Nephron (organoid): Measurements from ENCODE around the gene PANK1.

Experiments used
- H3K27ac Mint-ChIP-seq, 3 experiments: 2 replicates each; pipeline ENCODE4 v1.8.0; 2020; ENCODE audit warnings: mixed read lengths in 3 of 3, mild to moderate bottlenecking in 2 of 3, moderate library complexity in 1 of 3
- H3K27me3 Mint-ChIP-seq: 2 replicates; pipeline ENCODE4 v1.8.0; 2021; ENCODE audit warnings: low read depth, mild to moderate bottlenecking, moderate library complexity, mixed read lengths
- H3K36me3 Mint-ChIP-seq: 2 replicates; pipeline ENCODE4 v1.8.0; 2020; ENCODE audit warnings: low read depth, mixed read lengths
- H3K4me1 Mint-ChIP-seq: 2 replicates; pipeline ENCODE4 v1.8.0; 2020; ENCODE audit warnings: mixed read lengths
- H3K4me3 Mint-ChIP-seq, 3 experiments: 2 replicates each; pipeline ENCODE4 v1.8.0; 2020; ENCODE audit warnings: mild to moderate bottlenecking in 3 of 3, mixed read lengths in 3 of 3, moderate library complexity in 2 of 3
- H3K9me3 Mint-ChIP-seq: 2 replicates; pipeline ENCODE4 v1.8.0; 2020; ENCODE audit warnings: mixed read lengths
- CTCF ChIP-seq, 3 experiments: fragments of 200-600 bp; sonication (generic); IDR thresholded peaks; one replicate each; pipeline ENCODE4 v1.5.0; 2021; ENCODE audit warnings: antibody characterized with exemption in 3 of 3; ENCODE audit not compliant: unreplicated experiment in 3 of 3

The PANK1 gene

GRCh38 chr10:89666138-89666537 is 21.1 kb upstream of the PANK1 start:
- no peaks in the 10 kb centered on the region for H3K9me3 Mint-ChIP-seq
- no peak for TF ChIP-seq CTCF (IDR thresholded peaks at IDR 0.05; ENCODE audit: unreplicated experiment in 3 of 3)
- H3K27ac Mint-ChIP-seq: peak overlapping the region in 1 of 3 experiments; percentile 0
- H3K27me3 Mint-ChIP-seq: no peaks in the 10 kb centered on the region
- no peaks in the 10 kb centered on the region for H3K36me3 Mint-ChIP-seq
- H3K4me1 Mint-ChIP-seq: peaks cover 64% of the 10 kb centered on the region
- H3K4me3 Mint-ChIP-seq: no peak overlapping the region

- Mint-ChIP-seq H3K27ac (peak overlapping the region in 2 of 3 experiments; percentile 1 to 30), H3K36me3 (no peaks in the 10 kb centered on the region), H3K4me3 (no peak overlapping the region), H3K4me1 (peaks cover 56% of the 10 kb centered on the region), H3K9me3 (no peaks in the 10 kb centered on the region), H3K27me3 (no peaks in the 10 kb centered on the region)
- no peak for TF ChIP-seq CTCF (IDR thresholded peaks at IDR 0.05; ENCODE audit: unreplicated experiment in 3 of 3)
These were observed 20.3 kb upstream of the PANK1 start for GRCh38 chr10:89665302-89665701.

GRCh38 chr10:89664203-89664602 is 19.2 kb upstream of the PANK1 start:
- H3K9me3 Mint-ChIP-seq: no peaks in the 10 kb centered on the region
- H3K4me3 Mint-ChIP-seq: peak overlapping the region in 1 of 3 experiments; percentile 47
- H3K36me3 Mint-ChIP-seq: no peaks in the 10 kb centered on the region
- TF ChIP-seq CTCF (IDR thresholded peaks at IDR 0.05; ENCODE audit: unreplicated experiment in 3 of 3): no peak
- H3K27me3 Mint-ChIP-seq: no peaks in the 10 kb centered on the region
- H3K27ac Mint-ChIP-seq: peak overlapping the region in 2 of 3 experiments; percentile 30 to 77
- peaks cover 51% of the 10 kb centered on the region for H3K4me1 Mint-ChIP-seq

GRCh38 chr10:89663144-89663543 is 18.1 kb upstream of the PANK1 start:
- Mint-ChIP-seq H3K36me3 (no peaks in the 10 kb centered on the region), H3K4me3 (no peak overlapping the region), H3K27ac (no peak overlapping the region), H3K4me1 (peaks cover 44% of the 10 kb centered on the region), H3K9me3 (no peaks in the 10 kb centered on the region), H3K27me3 (no peaks in the 10 kb centered on the region)
- no peak for TF ChIP-seq CTCF (IDR thresholded peaks at IDR 0.05; ENCODE audit: unreplicated experiment in 3 of 3)

GRCh38 chr10:89662596-89662995 is 17.6 kb upstream of the PANK1 start:
- peaks cover 42% of the 10 kb centered on the region for H3K4me1 Mint-ChIP-seq
- H3K36me3 Mint-ChIP-seq: no peaks in the 10 kb centered on the region
- H3K4me3 Mint-ChIP-seq: no peak overlapping the region
- TF ChIP-seq CTCF (IDR thresholded peaks at IDR 0.05; ENCODE audit: unreplicated experiment in 3 of 3): no peak
- H3K9me3 Mint-ChIP-seq: no peaks in the 10 kb centered on the region
- no peaks in the 10 kb centered on the region for H3K27me3 Mint-ChIP-seq
- no peak overlapping the region for H3K27ac Mint-ChIP-seq
